B cell (primary cell): ENCODE measurements around the gene SH3RF3.

Source experiments
- CTCF ChIP-seq: fragments of 200-600 bp; IDR thresholded peaks from one replicate; pipeline ENCODE4 v1.8.0; 2022; ENCODE audit warnings: antibody characterized with exemption, mild to moderate bottlenecking
- EZH2 ChIP-seq: IDR thresholded peaks from 2 replicates; pipeline ENCODE4 v1.6.1; 2012; ENCODE audit warnings: borderline replicate concordance, low read depth, mild to moderate bottlenecking, moderate library complexity, low read length; ENCODE audit not compliant: insufficient read depth, poor library complexity, severe bottlenecking

- TF ChIP-seq CTCF: no peak
- TF ChIP-seq EZH2: no peak
Measured at GRCh38 chr2:109180786-109181185, 51.8 kb downstream of the SH3RF3 start.
